ENCODE results near the gene ANKRD35. TPM values are rescaled to one million over a fixed set of nuclear protein-coding genes. Genes with fewer than 3 reads are reported as not detected.
A peak's percentile ranks its signal among the peaks of the same experiment; 100 is the strongest.

ANKRD35 gene
- total RNA-seq, 1 donor from 2014 or later: 0.31 TPM

DNA sequence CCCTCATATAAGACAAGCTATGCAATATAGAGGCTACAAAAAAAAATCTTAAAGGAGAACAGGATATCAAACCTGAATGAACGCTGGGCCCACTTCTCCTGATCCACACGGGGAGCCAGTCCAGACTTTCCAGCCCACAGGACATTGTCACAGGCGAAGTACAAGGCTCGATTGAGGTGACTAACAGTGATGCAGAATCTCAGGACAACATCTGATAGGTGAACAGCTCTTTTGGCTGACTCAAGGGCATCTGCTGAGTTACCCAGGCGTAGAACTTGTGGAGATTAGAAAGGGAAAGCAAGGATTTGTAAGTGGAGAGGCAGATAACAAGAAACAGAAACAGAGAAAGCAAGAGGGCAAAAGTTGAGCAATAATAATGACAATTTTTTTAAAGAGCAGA is 31.1 kb upstream of the ANKRD35 start:
- peaks cover 8% of the 10 kb centered on the region for H3K36me3 Mint-ChIP-seq (ENCODE audit: insufficient read depth)
- H3K4me3 Mint-ChIP-seq (ENCODE audit: low read depth): peak overlapping the region; percentile 92
- H3K4me1 Mint-ChIP-seq (ENCODE audit: low read depth): peaks cover 14% of the 10 kb centered on the region
- TF ChIP-seq, protein P1, sequence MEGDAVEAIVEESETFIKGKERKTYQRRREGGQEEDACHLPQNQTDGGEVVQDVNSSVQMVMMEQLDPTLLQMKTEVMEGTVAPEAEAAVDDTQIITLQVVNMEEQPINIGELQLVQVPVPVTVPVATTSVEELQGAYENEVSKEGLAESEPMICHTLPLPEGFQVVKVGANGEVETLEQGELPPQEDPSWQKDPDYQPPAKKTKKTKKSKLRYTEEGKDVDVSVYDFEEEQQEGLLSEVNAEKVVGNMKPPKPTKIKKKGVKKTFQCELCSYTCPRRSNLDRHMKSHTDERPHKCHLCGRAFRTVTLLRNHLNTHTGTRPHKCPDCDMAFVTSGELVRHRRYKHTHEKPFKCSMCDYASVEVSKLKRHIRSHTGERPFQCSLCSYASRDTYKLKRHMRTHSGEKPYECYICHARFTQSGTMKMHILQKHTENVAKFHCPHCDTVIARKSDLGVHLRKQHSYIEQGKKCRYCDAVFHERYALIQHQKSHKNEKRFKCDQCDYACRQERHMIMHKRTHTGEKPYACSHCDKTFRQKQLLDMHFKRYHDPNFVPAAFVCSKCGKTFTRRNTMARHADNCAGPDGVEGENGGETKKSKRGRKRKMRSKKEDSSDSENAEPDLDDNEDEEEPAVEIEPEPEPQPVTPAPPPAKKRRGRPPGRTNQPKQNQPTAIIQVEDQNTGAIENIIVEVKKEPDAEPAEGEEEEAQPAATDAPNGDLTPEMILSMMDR (IDR thresholded peaks at IDR 0.05; ENCODE audit: unreplicated experiment): no peak
- H3K27me3 Mint-ChIP-seq: no peaks in the 10 kb centered on the region
- DNase-seq (ENCODE audit: low spot score, unreplicated experiment): no peak
- no peaks in the 10 kb centered on the region for H3K9me3 Mint-ChIP-seq (ENCODE audit: low read depth)
- peak overlapping the region; percentile 17 for H3K27ac Mint-ChIP-seq

DNA sequence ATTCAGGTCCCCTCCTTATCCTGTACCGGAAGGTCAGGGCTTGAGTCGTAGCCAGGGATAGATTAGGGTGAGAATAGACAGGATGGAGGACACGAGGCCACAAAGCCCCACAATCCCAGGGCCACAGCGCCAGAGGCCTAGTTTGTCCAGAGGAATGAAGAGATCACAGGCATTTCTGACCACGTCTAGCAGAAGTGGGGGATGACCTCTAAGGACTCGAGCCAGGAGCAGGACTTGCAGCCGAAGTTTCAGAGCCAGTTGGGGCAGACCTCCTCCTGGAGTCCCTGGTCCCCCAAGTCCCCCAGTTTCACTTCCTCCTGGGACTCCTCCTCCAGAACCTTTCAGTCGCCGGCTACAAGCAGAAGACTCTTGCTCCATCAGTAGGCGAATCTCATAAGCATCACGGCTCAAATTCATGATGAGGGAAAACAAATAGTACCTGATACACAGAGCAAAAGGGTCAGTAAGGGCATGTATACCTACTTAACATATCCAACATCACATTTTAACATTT is 26.5 kb upstream of the ANKRD35 start:
- no peak for DNase-seq (ENCODE audit: low spot score, unreplicated experiment)
- Mint-ChIP-seq H3K9me3 (ENCODE audit: low read depth) (no peaks in the 10 kb centered on the region), H3K36me3 (ENCODE audit: insufficient read depth) (peaks cover 10% of the 10 kb centered on the region), H3K27ac (no peak overlapping the region), H3K4me3 (ENCODE audit: low read depth) (no peak overlapping the region), H3K4me1 (ENCODE audit: low read depth) (peaks cover 3% of the 10 kb centered on the region), H3K27me3 (no peaks in the 10 kb centered on the region)
- TF ChIP-seq, protein P1 (IDR thresholded peaks at IDR 0.05; ENCODE audit: unreplicated experiment): no peak

DNA sequence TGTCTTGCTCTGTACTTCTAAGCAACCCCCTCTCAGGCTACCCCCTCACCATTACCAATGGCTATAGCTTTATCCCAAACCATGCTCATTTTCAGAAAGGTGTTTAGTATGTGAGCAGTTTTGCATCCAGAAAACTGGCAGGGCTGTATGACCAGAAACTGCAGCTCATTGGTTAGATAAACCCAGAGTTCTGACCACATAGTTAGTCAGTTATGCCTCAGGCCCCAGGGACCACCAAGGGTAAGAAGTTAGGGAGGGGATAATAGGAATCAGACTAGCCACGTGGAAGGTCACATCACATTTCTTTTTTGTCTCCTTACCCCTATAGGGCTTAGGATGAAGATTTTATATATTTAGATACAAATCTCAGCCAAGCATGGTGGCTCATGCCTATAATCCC is 23.0 kb upstream of the ANKRD35 start:
- Mint-ChIP-seq H3K4me1 (ENCODE audit: low read depth) (peaks cover 2% of the 10 kb centered on the region), H3K9me3 (ENCODE audit: low read depth) (no peaks in the 10 kb centered on the region), H3K27me3 (no peaks in the 10 kb centered on the region), H3K27ac (no peak overlapping the region), H3K4me3 (ENCODE audit: low read depth) (no peak overlapping the region), H3K36me3 (ENCODE audit: insufficient read depth) (peaks cover 3% of the 10 kb centered on the region)
- no peak for DNase-seq (ENCODE audit: low spot score, unreplicated experiment)
- TF ChIP-seq, protein P1 (IDR thresholded peaks at IDR 0.05; ENCODE audit: unreplicated experiment): no peak

DNA sequence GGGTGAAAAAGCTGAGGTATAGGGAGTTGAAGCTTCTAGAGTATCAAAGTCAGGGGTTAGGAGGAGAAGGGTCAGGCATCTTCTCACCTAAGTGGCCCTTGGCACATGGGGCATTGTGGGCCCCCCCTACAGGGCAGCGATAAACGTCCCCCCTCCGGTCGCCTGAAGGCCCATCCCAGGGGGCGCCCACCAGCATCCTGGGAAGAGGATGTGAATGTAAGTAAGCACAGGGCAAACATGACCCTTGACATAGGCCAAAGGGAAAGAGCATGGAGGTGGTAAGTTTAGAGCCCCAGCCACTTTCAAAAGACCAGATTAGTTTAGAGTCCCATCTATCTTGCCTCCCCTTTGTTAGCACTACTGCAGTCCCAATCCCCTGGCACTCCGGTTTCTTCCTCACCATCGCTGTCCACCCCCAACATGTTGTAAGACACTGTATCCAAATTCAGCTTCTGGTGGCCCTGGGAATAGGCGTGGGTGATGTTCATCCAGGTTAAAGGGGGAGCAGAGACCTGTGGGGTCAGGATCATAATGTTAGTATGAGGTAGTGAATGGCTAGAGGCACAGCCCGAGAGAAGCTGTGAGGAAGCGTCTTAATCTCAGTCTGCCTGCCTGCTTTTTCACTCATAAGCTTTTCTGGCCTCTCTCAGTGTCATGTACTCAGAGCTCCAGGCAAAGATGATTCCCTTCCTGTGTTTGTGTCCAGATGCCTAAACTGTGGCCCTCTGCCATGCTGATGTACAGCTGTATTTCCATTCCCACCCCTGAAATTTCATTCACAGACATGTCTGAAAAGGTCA is 21.5 kb upstream of the ANKRD35 start:
- H3K4me1 Mint-ChIP-seq (ENCODE audit: low read depth): peaks cover 2% of the 10 kb centered on the region
- peak overlapping the region; percentile 57 for H3K27ac Mint-ChIP-seq
- H3K27me3 Mint-ChIP-seq: peaks cover 3% of the 10 kb centered on the region

DNA sequence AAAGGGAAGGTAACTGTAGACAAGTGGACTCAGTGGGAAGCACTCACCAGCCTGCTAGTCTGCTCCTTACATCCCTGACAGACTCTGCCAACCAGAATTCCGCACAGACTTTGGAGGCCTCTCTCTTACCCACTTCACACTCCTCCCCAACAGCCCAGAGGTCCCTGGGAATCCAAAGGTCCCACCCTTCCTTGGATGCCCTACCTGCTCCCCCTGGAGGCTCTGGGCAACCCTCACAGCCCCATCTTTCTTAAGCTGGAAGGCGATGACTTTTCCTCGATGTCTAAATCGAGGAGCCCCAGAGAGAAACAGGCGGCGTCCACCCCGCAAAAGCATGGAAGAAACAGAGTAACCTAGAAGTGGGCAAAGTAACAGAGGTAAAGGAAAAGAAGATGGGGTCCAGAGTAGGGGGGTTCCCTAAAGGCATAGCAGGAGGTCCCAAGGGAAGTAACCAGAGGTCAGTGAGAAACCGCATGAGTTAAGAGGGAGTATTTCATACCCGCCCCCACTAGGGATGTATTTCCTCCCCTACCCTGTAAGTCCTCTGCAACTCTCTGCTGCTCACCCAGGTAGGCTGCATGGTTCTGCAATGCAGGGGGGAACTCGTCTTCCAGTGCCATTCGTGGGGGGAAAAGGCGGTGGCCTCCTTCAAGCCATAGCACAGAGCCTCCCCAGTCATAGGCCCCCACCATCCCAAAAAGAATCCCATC is 15.8 kb upstream of the ANKRD35 start:
- TF ChIP-seq, protein P1 (IDR thresholded peaks at IDR 0.05; ENCODE audit: unreplicated experiment): no peak
- H3K27ac Mint-ChIP-seq: no peak overlapping the region
- no peaks in the 10 kb centered on the region for H3K9me3 Mint-ChIP-seq (ENCODE audit: low read depth)
- no peaks in the 10 kb centered on the region for H3K36me3 Mint-ChIP-seq (ENCODE audit: insufficient read depth)
- H3K4me1 Mint-ChIP-seq (ENCODE audit: low read depth): peaks cover 1% of the 10 kb centered on the region
- no peak overlapping the region for H3K4me3 Mint-ChIP-seq (ENCODE audit: low read depth)
- H3K27me3 Mint-ChIP-seq: peaks cover 3% of the 10 kb centered on the region
- no peak for DNase-seq (ENCODE audit: low spot score, unreplicated experiment)

More for the DNA sequence above, 21.5 kb upstream of the ANKRD35 start:
- no peak for DNase-seq (ENCODE audit: low spot score, unreplicated experiment)
- TF ChIP-seq, protein P1 (IDR thresholded peaks at IDR 0.05; ENCODE audit: unreplicated experiment): no peak
- Mint-ChIP-seq H3K9me3 (ENCODE audit: low read depth) (no peaks in the 10 kb centered on the region), H3K36me3 (ENCODE audit: insufficient read depth) (peaks cover 2% of the 10 kb centered on the region), H3K4me3 (ENCODE audit: low read depth) (no peak overlapping the region)
